Stimulated activated memory B cell treated with anti-CD40 and anti-IgM and Interleukin-4, amounts not matched to agents 10 μg/mL and 1 μg/mL and 100 μg/mL, for 72 hours (primary cell): ENCODE measurements around the gene EML1.

Experiments
- ATAC-seq: fragments of 150-1000 bp; cut with Tn5 transposase; 2 replicates; pipeline ENCODE4 v1.10.0; 2021
- H3K27ac Mint-ChIP-seq: one replicate; pipeline ENCODE4 v1.8.0; 2022; ENCODE audit warnings: mild to moderate bottlenecking, mixed read lengths
- H3K27me3 Mint-ChIP-seq: one replicate; pipeline ENCODE4 v1.8.0; 2022; ENCODE audit warnings: mixed read lengths
- H3K36me3 Mint-ChIP-seq: one replicate; pipeline ENCODE4 v1.8.0; 2022; ENCODE audit warnings: mixed read lengths
- H3K4me1 Mint-ChIP-seq: one replicate; pipeline ENCODE4 v1.8.0; 2022; ENCODE audit warnings: mixed read lengths
- H3K4me3 Mint-ChIP-seq: one replicate; pipeline ENCODE4 v1.8.0; 2022; ENCODE audit warnings: mild to moderate bottlenecking, moderate library complexity, mixed read lengths
- H3K9me3 Mint-ChIP-seq: one replicate; pipeline ENCODE4 v1.8.0; 2022; ENCODE audit warnings: mixed read lengths

Gene EML1

GRCh38 chr14:99841436-99842071, 48.3 kb downstream of the EML1 start:
- no peaks in the 10 kb centered on the region for H3K36me3 Mint-ChIP-seq
- no peaks in the 10 kb centered on the region for H3K9me3 Mint-ChIP-seq
- no peak overlapping the region for H3K4me3 Mint-ChIP-seq
- H3K4me1 Mint-ChIP-seq: no peaks in the 10 kb centered on the region
- no peak overlapping the region for H3K27ac Mint-ChIP-seq
- ATAC-seq: peak; percentile 27
- peaks cover 35% of the 10 kb centered on the region for H3K27me3 Mint-ChIP-seq

- Mint-ChIP-seq H3K9me3 (peaks cover 2% of the 10 kb centered on the region), H3K4me3 (no peak overlapping the region), H3K4me1 (no peaks in the 10 kb centered on the region), H3K27me3 (peaks cover 29% of the 10 kb centered on the region), H3K27ac (no peak overlapping the region), H3K36me3 (no peaks in the 10 kb centered on the region)
- no peak for ATAC-seq
Observed at GRCh38 chr14:99842141-99842540, 48.9 kb downstream of the EML1 start.

- Mint-ChIP-seq H3K4me3 (no peak overlapping the region), H3K9me3 (peaks cover 4% of the 10 kb centered on the region), H3K27me3 (peaks cover 24% of the 10 kb centered on the region), H3K27ac (no peak overlapping the region), H3K4me1 (no peaks in the 10 kb centered on the region), H3K36me3 (no peaks in the 10 kb centered on the region)
- no peak for ATAC-seq
Observed at GRCh38 chr14:99846808-99847207, 53.6 kb downstream of the EML1 start.

GRCh38 chr14:99850709-99851108, 57.5 kb downstream of the EML1 start:
- H3K4me3 Mint-ChIP-seq: no peak overlapping the region
- no peak overlapping the region for H3K27ac Mint-ChIP-seq
- H3K36me3 Mint-ChIP-seq: no peaks in the 10 kb centered on the region
- no peaks in the 10 kb centered on the region for H3K4me1 Mint-ChIP-seq
- peaks cover 4% of the 10 kb centered on the region for H3K9me3 Mint-ChIP-seq
- H3K27me3 Mint-ChIP-seq: peaks cover 34% of the 10 kb centered on the region
- no peak for ATAC-seq

GRCh38 chr14:99852578-99852977, 59.4 kb downstream of the EML1 start:
- Mint-ChIP-seq H3K27ac (no peak overlapping the region), H3K9me3 (no peaks in the 10 kb centered on the region), H3K4me1 (no peaks in the 10 kb centered on the region), H3K36me3 (no peaks in the 10 kb centered on the region), H3K4me3 (no peak overlapping the region), H3K27me3 (peaks cover 34% of the 10 kb centered on the region)
- ATAC-seq: no peak

GRCh38 chr14:99853206-99853605, 60.0 kb downstream of the EML1 start:
- no peaks in the 10 kb centered on the region for H3K4me1 Mint-ChIP-seq
- no peak overlapping the region for H3K4me3 Mint-ChIP-seq
- H3K27me3 Mint-ChIP-seq: peaks cover 34% of the 10 kb centered on the region
- H3K36me3 Mint-ChIP-seq: no peaks in the 10 kb centered on the region
- no peak for ATAC-seq
- no peak overlapping the region for H3K27ac Mint-ChIP-seq
- no peaks in the 10 kb centered on the region for H3K9me3 Mint-ChIP-seq

- no peak for ATAC-seq
- Mint-ChIP-seq H3K27me3 (peaks cover 34% of the 10 kb centered on the region), H3K9me3 (no peaks in the 10 kb centered on the region), H3K27ac (no peak overlapping the region), H3K36me3 (no peaks in the 10 kb centered on the region), H3K4me1 (no peaks in the 10 kb centered on the region), H3K4me3 (no peak overlapping the region)
Observed at GRCh38 chr14:99854831-99855230, 61.6 kb downstream of the EML1 start.

GRCh38 chr14:99855271-99855670, 62.1 kb downstream of the EML1 start:
- H3K4me3 Mint-ChIP-seq: no peak overlapping the region
- no peaks in the 10 kb centered on the region for H3K9me3 Mint-ChIP-seq
- H3K27me3 Mint-ChIP-seq: peaks cover 37% of the 10 kb centered on the region
- no peaks in the 10 kb centered on the region for H3K4me1 Mint-ChIP-seq
- H3K27ac Mint-ChIP-seq: no peak overlapping the region
- ATAC-seq: no peak
- H3K36me3 Mint-ChIP-seq: no peaks in the 10 kb centered on the region

- Mint-ChIP-seq H3K36me3 (no peaks in the 10 kb centered on the region), H3K4me1 (no peaks in the 10 kb centered on the region), H3K9me3 (no peaks in the 10 kb centered on the region), H3K27ac (no peak overlapping the region), H3K4me3 (no peak overlapping the region), H3K27me3 (peaks cover 26% of the 10 kb centered on the region)
- no peak for ATAC-seq
Observed at GRCh38 chr14:99857551-99857950, 64.3 kb downstream of the EML1 start.

GRCh38 chr14:99860219-99860618, 67.0 kb downstream of the EML1 start:
- Mint-ChIP-seq H3K4me1 (no peaks in the 10 kb centered on the region), H3K27me3 (peaks cover 30% of the 10 kb centered on the region), H3K36me3 (no peaks in the 10 kb centered on the region), H3K9me3 (no peaks in the 10 kb centered on the region), H3K27ac (peak overlapping the region; percentile 34), H3K4me3 (no peak overlapping the region)
- peak; percentile 39 for ATAC-seq

GRCh38 chr14:99862136-99862535, 68.9 kb downstream of the EML1 start:
- no peaks in the 10 kb centered on the region for H3K9me3 Mint-ChIP-seq
- H3K27ac Mint-ChIP-seq: no peak overlapping the region
- ATAC-seq: no peak
- H3K36me3 Mint-ChIP-seq: no peaks in the 10 kb centered on the region
- H3K4me1 Mint-ChIP-seq: no peaks in the 10 kb centered on the region
- H3K4me3 Mint-ChIP-seq: no peak overlapping the region
- peaks cover 33% of the 10 kb centered on the region for H3K27me3 Mint-ChIP-seq

- peak; percentile 47 for ATAC-seq
- no peaks in the 10 kb centered on the region for H3K9me3 Mint-ChIP-seq
- H3K27me3 Mint-ChIP-seq: peaks cover 42% of the 10 kb centered on the region
- H3K4me1 Mint-ChIP-seq: no peaks in the 10 kb centered on the region
- no peak overlapping the region for H3K27ac Mint-ChIP-seq
- no peak overlapping the region for H3K4me3 Mint-ChIP-seq
- no peaks in the 10 kb centered on the region for H3K36me3 Mint-ChIP-seq
Observed at GRCh38 chr14:99863059-99863458, 69.8 kb downstream of the EML1 start.

- Mint-ChIP-seq H3K4me1 (no peaks in the 10 kb centered on the region), H3K36me3 (no peaks in the 10 kb centered on the region), H3K27ac (no peak overlapping the region), H3K27me3 (peaks cover 50% of the 10 kb centered on the region), H3K4me3 (no peak overlapping the region), H3K9me3 (no peaks in the 10 kb centered on the region)
- ATAC-seq: no peak
Observed at GRCh38 chr14:99865408-99865807, 72.2 kb downstream of the EML1 start.

- ATAC-seq: no peak
- Mint-ChIP-seq H3K27ac (no peak overlapping the region), H3K27me3 (peaks cover 45% of the 10 kb centered on the region), H3K4me1 (no peaks in the 10 kb centered on the region), H3K9me3 (no peaks in the 10 kb centered on the region), H3K36me3 (no peaks in the 10 kb centered on the region), H3K4me3 (no peak overlapping the region)
Observed at GRCh38 chr14:99870617-99871016, 77.4 kb downstream of the EML1 start.

- no peak overlapping the region for H3K27ac Mint-ChIP-seq
- no peaks in the 10 kb centered on the region for H3K36me3 Mint-ChIP-seq
- H3K4me3 Mint-ChIP-seq: no peak overlapping the region
- no peaks in the 10 kb centered on the region for H3K4me1 Mint-ChIP-seq
- no peak for ATAC-seq
- peaks cover 51% of the 10 kb centered on the region for H3K27me3 Mint-ChIP-seq
- H3K9me3 Mint-ChIP-seq: no peaks in the 10 kb centered on the region
Observed at GRCh38 chr14:99871771-99872170, 78.6 kb downstream of the EML1 start.

GRCh38 chr14:99872786-99873440, 79.7 kb downstream of the EML1 start:
- H3K36me3 Mint-ChIP-seq: no peaks in the 10 kb centered on the region
- ATAC-seq: no peak
- H3K4me1 Mint-ChIP-seq: no peaks in the 10 kb centered on the region
- H3K27me3 Mint-ChIP-seq: peaks cover 44% of the 10 kb centered on the region
- no peaks in the 10 kb centered on the region for H3K9me3 Mint-ChIP-seq
- H3K4me3 Mint-ChIP-seq: no peak overlapping the region
- no peak overlapping the region for H3K27ac Mint-ChIP-seq
